Myocyte (in vitro differentiated cells): Measurements from ENCODE around the gene COPE. TPM values are rescaled to one million over a fixed set of nuclear protein-coding genes. Genes with fewer than 3 reads are reported as not detected.

Experiments used
- DNase-seq: peaks from one replicate; pipeline ENCODE4 v3.0.0-alpha.2; 2012; ENCODE audit warnings: low read depth
- total RNA-seq: library from RNA; depleted of rRNA; stranded (reverse); fragments of >200 nt; gene quantifications from 2 replicates; pipeline ENCODE4 v1.2.3, GENCODE V29; 2014

Gene COPE
- total RNA-seq, 1 donor from 2014 or later, result 338 TPM

DNA sequence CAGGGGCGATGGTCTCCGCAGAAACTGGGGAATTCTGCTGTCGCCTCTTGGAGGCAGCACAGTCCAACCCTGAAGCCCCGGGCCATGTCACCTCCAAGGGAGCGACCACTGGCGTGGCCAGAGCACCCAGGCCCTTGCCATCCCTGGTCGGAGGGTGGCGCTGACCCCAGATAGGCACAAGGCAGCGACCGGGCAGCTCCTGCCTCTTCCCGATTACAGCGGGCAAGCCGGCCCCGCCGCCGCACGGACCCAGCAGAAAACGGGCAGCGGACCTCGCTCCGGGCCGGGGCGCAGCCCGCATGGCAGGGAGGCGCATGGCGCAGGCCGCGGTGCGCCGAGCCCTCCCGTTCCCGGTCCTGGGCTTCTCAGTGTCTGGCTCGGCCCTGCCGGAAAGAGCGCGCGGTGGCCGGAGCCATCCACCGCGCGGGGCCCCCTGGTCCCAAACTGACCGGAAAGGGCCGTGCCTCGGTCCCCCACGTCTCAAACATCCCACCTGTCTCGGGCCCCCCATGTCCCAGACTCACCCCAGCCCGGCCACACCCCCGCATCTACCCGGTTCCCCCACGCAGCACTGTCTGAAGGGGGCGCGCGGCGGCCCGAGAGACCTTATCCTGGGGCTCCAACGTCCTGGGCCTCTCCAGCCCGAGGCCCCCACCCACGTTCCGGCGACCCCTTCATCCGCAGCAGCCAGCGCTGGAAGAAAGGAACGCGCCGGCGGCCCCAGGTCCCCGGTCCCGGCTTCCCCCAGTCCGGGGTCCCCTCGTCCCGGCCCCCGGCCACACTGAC lies 24.0 kb downstream of the COPE start:
- DNase-seq, result peak; percentile 84

DNA sequence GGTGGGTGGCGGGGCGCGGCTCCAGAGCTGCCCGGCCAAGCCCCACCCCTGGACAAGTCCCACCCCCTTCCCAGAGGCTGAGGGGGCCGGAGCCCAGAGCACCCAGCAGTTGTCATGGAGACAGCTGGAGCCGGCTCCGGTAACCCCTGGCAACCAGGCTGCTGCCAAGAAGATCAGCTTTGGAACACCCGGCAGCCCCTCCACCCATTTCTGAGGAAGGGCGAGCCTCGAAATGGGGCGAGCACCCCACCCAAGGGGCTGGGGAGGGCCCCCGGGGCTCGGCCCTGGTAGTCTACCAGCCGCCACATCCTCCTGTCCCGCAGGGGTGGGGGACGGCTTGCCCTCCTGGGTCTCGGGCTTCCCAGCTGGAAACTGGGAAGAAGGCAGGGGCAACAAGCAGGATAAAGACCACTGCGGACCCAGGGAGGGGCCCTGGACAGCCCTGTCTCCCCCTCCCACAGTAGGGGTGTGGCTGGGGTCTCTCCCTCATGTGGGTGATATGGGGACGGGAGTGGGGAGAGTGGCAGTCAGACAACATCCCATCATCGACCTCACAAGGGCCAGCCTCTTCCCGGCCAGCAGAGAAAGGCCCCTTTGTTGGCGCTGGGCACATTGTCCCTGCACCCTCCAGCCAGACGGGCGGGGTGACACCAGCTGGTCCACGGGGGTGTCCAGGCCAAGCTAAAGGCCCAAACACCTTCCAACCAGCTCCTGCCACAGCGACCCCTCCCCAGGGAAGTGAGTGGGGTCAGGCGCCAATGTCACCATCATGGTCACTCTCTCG lies 24.7 kb downstream of the COPE start:
- DNase-seq, result peak; percentile 87

DNA sequence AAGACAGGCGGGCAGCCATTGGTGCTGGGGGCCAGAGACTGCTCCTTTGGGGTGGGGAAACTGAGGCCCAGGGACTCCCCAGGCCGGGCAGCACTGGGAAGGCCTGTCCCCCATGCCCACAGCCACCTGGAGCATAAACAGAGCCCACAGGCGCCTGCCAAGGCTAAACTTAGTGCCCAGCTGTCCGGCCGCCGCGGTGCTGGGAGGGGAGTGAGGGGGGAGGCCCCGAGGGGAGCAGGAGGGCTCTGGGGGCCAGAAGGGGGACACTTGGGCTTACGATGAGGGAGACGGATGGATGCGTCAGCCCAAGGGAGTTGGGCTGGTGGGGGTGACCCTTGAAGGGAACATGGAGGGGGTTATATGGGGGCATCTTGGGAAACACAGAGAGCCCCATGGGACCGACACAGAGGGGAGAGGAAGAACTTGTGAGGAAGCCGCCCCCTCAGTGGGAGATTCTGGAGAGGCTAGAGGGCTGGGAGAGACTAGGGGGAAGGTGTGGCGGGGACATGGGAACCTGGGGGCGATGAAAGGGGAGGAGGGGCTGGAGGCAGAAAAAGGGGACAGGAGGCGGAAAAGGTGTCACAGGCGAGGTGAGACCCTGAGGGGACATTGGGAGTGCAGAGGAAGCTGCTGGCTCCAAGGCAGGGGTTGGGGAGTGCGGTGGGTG lies 25.5 kb downstream of the COPE start:
- DNase-seq, result peak; percentile 86

DNA sequence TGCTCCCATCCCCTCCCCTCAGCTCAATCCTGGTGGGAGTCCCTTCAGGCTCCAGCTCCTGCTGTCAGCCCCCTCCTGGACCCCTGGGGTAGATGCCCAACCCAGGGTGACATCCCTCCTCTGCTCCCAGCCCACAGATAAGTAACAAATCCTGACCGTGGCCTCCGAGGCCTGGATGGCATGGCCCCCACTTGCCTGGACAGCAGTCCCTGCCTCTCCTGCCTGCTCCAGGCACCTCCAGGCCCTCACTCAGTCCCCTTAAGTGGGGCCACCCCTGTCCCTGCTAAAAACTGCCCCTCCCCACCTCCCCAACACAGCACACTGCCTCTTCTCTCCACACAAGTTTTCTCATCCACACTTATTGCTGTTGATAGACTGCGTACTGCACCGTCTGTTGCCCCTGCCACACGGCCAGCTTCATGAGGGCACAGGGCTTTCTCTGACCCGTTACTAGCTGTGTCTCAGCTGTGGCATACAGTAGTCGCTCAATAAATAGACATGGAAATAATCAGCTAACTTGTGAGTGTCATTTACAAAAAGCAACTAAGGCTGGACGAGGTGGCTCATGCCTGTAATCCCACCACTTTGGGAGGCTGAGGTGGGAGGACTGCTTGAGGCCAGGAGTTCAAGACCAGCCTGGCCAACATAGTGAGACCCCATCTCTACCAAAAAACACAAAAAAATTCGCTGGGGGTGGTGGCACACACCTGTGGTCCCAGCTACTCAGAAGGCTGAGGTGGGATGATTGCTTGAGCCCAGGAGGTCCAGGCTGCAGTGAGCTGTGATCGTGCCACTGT lies 29.0 kb downstream of the COPE start:
- no peak for DNase-seq

DNA sequence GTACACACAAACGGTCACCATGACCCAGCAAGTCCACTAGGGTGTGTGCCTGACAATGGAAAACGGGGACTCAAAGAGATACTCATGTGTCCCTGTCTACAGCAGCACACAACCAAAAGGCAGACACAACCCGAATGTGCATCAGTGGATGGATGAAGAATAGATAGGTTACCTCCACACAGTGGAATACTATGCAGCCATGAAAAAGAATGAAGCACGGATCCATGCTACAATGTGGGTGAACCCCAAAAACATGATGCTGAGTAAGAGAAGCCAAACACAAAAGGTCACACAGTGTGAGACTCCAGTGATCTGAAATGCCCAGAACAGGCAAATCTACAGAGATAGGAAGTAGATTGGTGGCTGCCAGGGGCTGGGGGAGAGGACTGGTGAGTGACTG lies 32.2 kb downstream of the COPE start:
- DNase-seq, result no peak

DNA sequence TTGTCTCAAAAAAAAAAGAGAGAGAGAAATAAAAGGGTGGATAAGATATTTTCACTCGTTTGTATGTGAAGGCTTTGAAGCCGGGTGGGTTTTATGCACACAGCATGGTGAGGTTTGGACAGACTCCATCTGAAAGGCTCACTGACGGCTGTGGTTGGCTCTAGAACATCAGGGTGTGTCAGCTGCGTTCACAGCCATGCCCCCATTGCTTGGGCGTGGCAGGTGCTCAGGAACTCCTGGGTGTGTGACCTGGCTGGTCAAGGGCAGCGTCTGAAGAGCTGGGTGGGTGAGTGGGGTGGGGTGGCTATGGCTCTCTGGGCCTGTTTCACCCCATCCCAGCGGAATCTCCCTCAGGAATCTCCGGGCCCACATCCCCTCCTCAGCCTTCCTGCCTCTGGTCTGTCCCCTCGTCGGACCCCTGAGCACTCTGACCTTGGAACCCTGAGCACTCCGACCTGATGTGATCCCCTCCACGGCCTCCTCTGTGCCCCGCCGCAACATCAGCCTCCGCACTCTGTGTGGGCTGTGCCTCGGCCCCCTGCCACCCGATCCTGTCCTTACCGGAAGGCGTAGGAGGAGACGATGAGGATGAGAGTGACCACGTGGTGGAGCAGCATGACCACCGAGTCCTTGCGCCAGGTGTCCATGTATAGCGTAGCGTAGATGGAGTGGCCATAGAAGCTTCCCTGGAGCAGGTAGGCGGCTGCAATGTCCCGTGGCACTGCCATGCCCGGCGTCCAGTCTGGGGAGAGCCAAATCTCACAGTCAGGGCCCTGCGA lies 35.5 kb downstream of the COPE start:
- DNase-seq, result peak; percentile 71

DNA sequence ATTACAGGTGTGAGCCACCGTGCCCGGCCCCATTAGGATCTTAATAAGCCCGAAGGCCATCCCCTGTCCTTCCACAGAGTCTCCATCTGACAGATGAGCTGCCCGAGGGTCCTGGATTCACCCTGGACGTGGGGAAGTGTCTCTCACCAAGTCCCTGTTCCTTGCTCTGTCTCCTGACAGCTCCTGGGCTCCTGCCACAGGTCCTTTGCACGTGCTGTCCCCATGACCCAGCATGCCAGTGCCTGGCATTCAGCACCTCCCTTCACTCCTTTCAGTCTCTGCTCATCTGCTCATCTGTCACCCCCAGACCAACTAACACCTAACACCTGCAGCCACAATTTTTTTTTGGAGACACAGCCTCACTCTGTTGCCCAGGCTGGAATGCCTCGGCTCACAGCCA lies 37.7 kb downstream of the COPE start:
- no peak for DNase-seq

DNA sequence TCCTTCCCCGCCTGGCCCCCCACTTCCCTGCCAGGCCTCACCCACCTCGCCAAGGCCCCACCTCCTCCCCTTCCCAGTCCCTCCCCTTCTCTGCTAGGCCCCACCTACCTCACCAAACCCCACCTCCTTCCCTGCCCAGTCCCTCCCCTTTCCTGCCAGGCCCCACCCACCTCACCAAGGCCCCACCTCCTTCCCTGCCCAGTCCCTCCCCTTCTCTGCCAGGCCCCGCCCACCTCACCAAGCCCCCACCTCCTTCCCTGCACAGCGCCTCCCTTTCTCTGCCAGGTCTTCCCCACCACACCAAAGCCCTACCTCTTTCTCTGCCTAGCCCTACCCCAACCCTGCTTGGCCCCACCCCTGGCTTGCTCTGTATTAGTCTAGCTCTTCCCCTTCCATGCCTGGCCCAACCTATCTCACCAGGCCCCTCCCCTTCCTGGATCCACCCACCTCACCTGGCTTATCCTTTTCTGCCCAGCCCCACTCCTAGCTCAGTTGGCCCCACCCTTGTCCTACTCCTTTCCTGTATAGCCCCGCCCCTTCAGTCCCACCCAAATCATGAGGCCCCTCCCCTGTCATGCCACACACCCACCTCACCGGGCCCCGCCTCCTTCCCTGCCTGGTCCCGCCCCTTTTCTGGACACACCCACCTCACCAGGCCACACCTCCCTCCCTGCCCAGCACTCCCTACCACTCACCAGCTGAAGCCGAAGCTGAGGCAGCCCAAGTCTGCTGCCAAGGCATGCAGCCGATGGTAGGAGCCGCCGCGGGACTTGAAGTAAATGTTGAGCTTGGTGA lies 39.4 kb downstream of the COPE start:
- DNase-seq, result no peak

DNA sequence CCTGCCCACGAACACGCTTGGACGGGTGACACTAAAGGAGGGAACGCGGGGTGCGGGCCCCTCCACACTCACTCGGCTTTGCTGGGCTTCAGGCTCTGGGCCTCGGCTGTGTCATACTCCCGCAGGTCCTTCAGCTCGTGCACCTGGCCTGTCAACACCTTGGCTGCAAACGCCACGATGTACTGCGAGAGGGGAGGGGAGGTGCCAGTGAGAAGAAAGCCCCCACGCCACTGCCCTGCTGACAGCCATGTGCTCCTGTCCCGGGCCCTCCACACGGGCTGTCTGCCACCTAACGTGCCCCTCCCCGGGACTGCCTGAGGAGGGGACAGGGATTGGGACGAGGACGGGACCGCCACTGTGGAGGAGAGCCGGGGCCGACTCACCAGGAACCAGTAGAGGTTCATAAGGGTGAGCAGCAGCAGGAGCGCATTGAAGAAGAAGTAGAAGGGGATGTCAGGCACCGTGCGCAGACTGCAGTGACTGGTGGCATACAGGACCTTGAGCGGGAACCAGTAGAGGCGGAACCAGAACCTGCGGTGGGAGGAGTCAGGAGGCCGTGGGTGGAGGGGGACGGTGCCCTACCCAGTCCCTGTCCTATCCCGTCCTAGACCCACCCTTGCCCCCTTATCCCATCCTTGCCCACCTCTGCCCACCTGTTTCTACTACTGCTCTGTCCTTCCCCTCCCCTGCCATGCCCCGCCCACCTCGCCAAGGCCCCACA lies 40.2 kb downstream of the COPE start:
- DNase-seq, result no peak

DNA sequence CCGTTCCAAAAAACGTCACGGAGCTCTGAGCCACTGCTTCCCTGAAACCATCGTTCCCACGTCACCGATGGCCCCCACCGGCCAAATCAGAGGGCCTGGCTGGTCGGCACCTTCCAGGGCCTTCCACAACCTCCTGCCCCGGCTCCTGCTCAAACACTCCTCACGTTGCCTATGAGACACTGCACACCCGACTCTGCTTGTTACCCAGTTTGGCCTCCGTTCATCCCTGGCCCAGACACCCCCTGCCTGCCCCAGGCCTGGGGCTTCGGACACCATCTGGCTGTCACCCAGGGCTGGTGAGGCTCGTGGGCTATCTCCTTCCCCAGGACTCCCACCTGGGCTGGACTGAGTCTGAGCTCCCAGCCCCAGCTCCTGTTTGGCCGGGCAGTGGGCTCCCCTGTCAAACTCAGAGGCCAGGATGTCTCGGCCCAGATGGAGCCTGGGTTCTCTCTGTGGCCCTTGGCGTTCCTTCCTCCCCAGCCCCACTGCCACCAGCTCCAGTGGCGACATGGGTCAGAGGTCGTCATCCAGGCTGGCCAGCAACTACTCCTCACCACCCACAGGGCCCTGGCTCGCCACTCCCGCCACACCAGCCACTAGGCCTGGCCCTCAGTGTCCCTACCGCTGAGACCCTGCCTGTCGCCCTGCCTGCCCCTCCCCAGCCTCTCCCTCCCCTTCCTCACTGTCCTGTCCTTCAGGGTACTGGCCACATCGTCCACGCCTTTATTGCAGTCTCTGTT lies 41.0 kb downstream of the COPE start:
- DNase-seq, result no peak

DNA sequence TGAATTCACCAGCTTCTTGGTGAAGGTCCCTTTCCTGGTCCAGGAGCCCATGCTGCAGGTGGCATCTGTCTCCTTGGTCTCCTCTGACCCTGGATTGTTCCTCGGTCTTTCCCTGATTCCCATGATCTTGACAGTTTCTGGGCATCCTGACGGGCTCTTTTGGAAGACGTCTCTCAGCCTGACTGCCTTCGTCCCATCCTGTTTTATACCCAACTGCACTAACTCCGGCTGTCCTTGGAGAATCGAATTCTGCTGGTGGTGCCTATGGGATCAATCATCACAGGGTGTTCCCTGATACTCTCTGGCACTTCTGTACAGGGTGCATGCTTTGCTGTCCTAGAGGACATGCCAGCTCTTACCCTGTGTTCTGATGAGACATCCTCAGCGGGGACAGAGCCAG lies 42.3 kb downstream of the COPE start:
- no peak for DNase-seq

DNA sequence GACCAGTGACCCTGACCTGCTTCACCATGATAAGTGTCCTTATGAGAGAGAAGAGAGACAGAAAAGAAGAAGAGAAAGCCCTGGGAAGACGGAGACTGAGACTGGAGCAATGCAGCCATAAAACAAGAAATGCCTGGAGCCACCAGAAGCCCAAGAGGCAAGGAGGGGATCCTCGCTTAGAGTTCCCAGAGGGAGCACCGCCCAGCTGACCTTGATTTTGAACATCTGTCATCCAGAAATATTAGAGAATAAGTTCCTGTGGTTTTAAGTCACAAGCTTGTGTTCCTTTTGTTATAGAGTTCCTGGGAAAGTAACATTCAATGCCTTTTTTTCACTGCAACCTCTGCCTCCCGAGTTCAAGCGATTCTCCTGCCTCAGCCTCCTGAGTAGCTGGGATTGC lies 43.5 kb downstream of the COPE start:
- DNase-seq, result peak; percentile 67

DNA sequence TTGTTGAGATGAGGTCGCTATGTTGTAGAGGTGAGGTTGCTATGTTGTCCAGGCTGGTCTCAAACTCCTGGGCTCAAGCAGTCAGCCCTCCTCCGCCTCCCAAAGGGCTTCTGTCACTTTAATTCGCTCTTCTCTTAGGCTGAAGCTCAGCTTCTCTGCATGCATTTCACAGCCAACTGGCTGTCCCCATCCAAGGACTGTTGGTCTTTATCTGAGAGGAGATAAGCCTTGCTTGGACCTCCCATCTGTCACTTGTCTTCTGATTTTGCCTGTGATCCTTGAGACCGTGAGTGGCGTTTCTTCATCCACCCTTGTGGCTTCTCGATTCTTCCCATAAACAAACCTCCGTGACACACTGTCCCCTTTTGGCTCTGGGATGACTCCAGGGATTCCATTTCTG lies 47.6 kb downstream of the COPE start:
- no peak for DNase-seq

DNA sequence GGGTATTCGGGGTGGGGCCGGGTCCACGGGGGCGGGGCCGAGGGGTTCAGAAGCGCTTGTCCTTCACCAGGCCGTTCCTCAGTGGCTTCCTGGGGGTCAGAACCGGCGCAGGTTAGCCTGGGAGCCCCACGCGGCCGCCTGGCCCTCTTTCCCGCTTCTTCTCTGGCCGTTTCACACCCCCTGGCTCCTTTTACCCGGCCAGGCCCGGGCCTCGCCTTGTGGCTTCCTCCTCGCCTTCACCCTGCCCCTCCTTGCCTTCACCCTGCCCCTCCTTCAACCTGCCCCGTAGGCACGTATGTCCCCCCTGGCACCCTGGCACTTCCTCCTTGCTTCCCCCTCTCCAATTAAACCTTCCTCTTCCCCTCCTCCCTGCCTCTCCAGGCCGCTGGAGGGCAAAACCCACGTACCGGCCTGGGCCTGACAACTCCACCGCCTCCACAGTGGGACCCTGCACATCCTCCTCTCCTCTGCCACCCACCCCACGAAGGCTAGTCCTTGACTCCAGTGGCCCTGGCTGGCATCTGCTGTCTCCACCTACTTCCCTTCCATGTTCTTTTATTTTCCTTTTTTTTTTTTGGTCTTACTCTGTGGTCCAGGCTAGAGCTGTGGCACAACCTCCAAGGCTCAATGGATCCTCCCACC lies 48.5 kb downstream of the COPE start:
- DNase-seq, result no peak

DNA sequence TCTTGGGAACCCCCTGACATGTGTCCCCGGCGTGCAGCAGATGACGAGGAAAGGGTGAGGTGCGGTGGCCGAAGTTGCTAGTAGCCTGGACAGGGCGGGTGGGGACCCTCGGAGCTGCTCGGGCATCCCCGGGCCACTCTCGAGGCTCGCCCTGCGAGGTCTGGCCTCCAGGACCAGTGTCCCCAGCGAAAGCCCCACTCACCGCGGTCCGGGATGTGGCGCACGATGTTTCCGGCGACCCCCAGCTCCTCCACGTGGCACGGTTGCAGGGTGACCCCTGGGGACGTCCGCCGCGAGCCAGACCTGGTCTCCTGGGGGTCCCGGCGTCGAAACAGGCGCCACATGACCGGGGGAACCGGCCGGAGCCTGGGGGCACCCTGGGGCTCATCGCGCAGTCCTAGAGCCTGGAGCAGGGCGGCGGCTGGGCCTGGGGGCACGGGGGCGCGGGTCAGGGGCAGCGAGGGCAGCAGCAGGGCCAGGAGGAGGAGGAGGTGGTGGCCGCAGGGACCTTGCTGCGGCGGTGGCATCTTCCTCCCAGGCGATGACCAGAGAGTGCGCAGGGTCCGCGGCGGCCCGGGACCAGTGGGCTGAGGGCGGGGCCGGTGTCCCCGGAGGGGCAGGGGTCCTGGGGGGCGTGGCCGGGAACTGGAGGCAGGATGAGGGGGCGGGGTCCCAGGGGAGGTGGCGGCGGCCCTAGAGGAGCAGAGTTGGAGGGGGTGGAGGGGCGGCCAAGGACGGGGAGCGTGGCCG lies 49.2 kb downstream of the COPE start:
- DNase-seq, result no peak

DNA sequence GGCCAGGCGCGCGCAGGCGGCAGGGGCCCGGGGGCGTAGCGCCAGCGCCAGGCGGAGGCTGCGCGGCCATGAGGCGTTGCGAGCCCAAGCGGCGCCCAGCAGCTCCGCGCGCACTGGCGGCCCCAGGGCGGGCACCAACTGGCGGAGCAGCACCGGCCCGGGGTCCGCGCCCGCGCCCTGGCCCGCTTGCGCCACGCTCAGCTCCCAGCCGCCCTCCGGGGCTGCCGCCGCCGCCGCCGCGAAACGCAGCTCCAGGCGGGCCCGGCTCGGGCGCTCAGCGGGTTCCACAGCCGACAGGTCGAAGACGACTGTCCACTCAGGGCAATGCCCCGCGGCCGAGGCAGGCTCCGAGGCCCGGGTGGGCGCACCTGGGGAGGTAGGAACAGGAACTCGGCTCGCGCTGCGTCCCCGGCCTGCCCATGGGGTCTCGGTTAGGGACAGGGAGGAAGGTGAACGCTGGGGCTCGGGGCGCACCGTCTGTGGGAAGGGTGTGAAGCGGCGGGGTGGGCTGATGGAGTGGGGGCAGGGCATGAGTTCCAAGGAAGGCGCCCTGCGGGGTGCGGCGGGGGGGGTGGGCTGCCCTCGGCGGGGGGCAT lies 50.1 kb downstream of the COPE start:
- DNase-seq, result no peak
